ENCODE measurements around the gene ATP6AP2. TPM values are rescaled to one million over a fixed set of nuclear protein-coding genes. Genes with fewer than 3 reads are reported as not detected.

The ATP6AP2 gene, protein sequence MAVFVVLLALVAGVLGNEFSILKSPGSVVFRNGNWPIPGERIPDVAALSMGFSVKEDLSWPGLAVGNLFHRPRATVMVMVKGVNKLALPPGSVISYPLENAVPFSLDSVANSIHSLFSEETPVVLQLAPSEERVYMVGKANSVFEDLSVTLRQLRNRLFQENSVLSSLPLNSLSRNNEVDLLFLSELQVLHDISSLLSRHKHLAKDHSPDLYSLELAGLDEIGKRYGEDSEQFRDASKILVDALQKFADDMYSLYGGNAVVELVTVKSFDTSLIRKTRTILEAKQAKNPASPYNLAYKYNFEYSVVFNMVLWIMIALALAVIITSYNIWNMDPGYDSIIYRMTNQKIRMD
- 85.6 TPM for total RNA-seq (ENCODE audit: unreplicated experiment)
- long read RNA-seq, transcript ATP6AP2-217 (9 exons, 2,337 nt), result major isoform, 104 of 117 reads
- long read RNA-seq, transcript ATP6AP2-224 (8 exons, 1,929 nt), result minor isoform, 5 of 117 reads
- long read RNA-seq, partial matches to known transcripts, result 3 of 117 reads
- long read RNA-seq, other reads (novel, unspliced or antisense), result 2 of 117 reads

DNA sequence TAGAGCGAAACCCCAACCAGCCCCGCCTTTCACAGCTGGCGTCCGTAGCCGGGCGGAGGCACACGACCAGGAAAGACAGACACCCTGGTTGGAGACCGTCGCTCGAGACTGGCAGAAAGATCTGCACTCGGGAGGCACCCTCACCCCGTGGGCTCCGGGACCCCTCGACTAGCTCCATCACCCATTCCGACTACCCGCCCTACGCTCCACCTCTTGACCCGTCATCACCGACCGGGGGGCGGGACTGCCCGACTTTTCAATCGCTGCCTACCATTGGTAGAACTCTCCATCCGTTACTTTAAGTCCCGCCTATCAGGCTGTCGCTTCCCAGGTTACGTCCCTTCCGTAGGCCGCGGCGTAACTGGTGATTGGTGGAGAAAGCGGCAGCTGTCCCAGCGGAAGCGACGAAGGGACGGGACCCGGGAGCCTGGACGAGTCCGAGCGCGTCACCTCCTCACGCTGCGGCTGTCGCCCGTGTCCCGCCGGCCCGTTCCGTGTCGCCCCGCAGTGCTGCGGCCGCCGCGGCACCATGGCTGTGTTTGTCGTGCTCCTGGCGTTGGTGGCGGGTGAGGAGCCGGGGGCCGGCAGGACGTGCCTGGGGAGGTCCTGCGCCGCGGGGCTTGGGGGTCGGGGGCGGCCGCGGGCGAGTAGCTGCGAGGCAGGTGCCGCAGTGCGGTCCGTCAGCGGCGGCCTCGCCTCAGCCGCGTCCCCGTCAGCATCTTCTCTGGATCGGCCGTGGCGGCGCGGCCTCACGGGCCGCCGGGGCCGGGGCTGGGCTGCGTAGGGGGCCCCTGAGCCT lies at the start of gene ATP6AP2:
TSS of gene ATP6AP2 (plus strand) at position 434 of the 799 bp plus-strand sequence. CDS start at position 530, 96 bp downstream.
- Mint-ChIP-seq H3K27ac (ENCODE audit: unreplicated experiment) (peak within 1 kb of the TSS; percentile 52), H3K36me3 (ENCODE audit: low read depth, unreplicated experiment) (no peaks in the 10 kb centered on the region), H3K4me1 (ENCODE audit: unreplicated experiment) (peaks cover 4% of the 10 kb centered on the region), H3K9me3 (ENCODE audit: unreplicated experiment) (no peaks in the 10 kb centered on the region), H3K4me3 (ENCODE audit: unreplicated experiment) (peak within 1 kb of the TSS; percentile 91), H3K27me3 (ENCODE audit: unreplicated experiment) (peaks cover 2% of the 10 kb centered on the region)
- DNase-seq (ENCODE audit: low spot score), result peak; percentile 77
- TF ChIP-seq, protein P1, sequence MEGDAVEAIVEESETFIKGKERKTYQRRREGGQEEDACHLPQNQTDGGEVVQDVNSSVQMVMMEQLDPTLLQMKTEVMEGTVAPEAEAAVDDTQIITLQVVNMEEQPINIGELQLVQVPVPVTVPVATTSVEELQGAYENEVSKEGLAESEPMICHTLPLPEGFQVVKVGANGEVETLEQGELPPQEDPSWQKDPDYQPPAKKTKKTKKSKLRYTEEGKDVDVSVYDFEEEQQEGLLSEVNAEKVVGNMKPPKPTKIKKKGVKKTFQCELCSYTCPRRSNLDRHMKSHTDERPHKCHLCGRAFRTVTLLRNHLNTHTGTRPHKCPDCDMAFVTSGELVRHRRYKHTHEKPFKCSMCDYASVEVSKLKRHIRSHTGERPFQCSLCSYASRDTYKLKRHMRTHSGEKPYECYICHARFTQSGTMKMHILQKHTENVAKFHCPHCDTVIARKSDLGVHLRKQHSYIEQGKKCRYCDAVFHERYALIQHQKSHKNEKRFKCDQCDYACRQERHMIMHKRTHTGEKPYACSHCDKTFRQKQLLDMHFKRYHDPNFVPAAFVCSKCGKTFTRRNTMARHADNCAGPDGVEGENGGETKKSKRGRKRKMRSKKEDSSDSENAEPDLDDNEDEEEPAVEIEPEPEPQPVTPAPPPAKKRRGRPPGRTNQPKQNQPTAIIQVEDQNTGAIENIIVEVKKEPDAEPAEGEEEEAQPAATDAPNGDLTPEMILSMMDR (IDR thresholded peaks at IDR 0.05; ENCODE audit: unreplicated experiment), result no peak

DNA sequence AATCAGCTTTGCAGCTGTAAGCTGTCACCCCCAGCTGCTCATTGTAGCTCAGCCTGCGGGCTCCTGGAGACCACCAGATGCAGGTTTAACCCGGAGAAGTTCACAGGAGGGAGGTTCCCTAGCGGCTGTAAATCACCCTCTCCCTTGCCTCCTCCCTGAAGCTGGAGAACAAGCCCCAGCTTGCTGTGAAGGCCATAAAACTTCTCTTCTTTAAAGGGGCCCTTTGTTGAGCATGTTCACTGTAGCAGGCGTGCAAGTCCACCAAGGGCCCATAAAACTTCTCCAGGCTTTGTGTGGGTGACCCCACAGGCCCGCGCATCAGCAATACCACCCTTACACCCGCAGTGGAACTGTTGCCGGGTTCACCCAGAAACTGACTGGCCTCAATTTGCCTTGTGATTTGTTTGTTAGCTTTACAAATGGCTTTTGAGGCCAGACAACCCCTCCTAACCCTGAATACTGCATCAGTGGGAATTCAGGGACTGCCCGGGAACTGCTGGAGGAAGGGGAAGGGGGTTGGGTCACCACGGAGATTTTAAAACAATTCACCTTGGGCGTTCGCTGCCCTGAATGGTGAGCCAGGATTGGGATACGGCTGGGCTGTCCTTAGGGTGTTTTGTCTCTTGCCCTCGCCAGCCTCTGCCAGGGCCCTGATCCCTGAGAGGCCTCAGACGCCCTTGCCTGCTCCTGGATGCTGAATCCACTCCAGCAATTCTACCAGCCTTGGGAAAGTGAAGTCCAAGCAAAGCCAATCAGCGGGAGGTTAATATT lies 49.5 kb upstream of the ATP6AP2 start:
- no peaks in the 10 kb centered on the region for H3K9me3 Mint-ChIP-seq (ENCODE audit: unreplicated experiment)
- H3K27me3 Mint-ChIP-seq (ENCODE audit: unreplicated experiment), result no peaks in the 10 kb centered on the region
- no peak for DNase-seq (ENCODE audit: low spot score)
- H3K36me3 Mint-ChIP-seq (ENCODE audit: low read depth, unreplicated experiment), result no peaks in the 10 kb centered on the region
- peaks cover 2% of the 10 kb centered on the region for H3K4me1 Mint-ChIP-seq (ENCODE audit: unreplicated experiment)
- no peak overlapping the region for H3K4me3 Mint-ChIP-seq (ENCODE audit: unreplicated experiment)
- TF ChIP-seq, protein P1 (IDR thresholded peaks at IDR 0.05; ENCODE audit: unreplicated experiment), result no peak
- no peak overlapping the region for H3K27ac Mint-ChIP-seq (ENCODE audit: unreplicated experiment)

DNA sequence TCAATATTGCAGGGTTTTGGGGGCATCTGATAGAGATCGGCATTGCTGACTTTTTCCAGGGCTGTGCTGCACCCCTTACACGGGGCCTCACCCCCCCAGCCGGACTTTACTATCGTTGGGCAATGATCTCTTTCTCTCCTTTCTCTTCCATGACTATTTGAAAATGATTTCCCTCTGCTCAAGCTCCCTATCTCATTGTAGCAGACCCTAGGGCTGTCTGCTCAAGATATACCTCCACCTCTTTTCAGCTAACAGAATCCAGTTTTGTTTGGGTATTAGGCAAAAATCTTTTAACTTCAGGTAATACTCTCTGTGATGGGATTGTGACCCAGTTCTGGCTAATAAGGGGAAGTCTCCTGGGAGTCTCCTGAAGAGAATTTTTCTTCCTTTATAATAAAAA lies 43.5 kb upstream of the ATP6AP2 start:
- Mint-ChIP-seq H3K4me3 (ENCODE audit: unreplicated experiment) (no peak overlapping the region), H3K9me3 (ENCODE audit: unreplicated experiment) (no peaks in the 10 kb centered on the region), H3K27ac (ENCODE audit: unreplicated experiment) (no peak overlapping the region), H3K27me3 (ENCODE audit: unreplicated experiment) (peaks cover 4% of the 10 kb centered on the region), H3K4me1 (ENCODE audit: unreplicated experiment) (peaks cover 11% of the 10 kb centered on the region), H3K36me3 (ENCODE audit: low read depth, unreplicated experiment) (no peaks in the 10 kb centered on the region)
- DNase-seq (ENCODE audit: low spot score), result no peak
- TF ChIP-seq, protein P1 (IDR thresholded peaks at IDR 0.05; ENCODE audit: unreplicated experiment), result no peak

DNA sequence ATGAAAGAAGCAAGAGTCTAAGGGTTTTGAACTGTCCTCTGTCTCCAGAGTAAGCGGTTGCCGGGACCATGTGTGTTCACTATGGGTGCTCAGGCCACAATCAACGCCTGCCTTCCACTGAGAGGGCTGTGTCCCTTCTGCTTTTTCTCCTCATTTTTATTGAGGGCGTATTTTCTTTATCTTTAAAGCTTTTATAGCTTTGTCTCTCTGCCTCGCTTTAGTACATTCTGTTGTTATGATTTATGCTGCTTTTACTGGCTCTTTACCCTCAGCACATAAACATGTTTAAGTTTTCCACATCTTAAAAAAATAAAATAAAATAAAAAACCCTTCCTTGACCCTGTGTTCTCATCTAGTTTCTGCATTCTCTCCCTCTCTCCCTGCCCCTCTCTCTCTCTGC lies 42.4 kb upstream of the ATP6AP2 start:
- DNase-seq (ENCODE audit: low spot score), result no peak
- TF ChIP-seq, protein P1 (IDR thresholded peaks at IDR 0.05; ENCODE audit: unreplicated experiment), result no peak
- peaks cover 11% of the 10 kb centered on the region for H3K4me1 Mint-ChIP-seq (ENCODE audit: unreplicated experiment)
- H3K4me3 Mint-ChIP-seq (ENCODE audit: unreplicated experiment), result no peak overlapping the region
- no peaks in the 10 kb centered on the region for H3K9me3 Mint-ChIP-seq (ENCODE audit: unreplicated experiment)
- peaks cover 4% of the 10 kb centered on the region for H3K27me3 Mint-ChIP-seq (ENCODE audit: unreplicated experiment)
- no peak overlapping the region for H3K27ac Mint-ChIP-seq (ENCODE audit: unreplicated experiment)
- no peaks in the 10 kb centered on the region for H3K36me3 Mint-ChIP-seq (ENCODE audit: low read depth, unreplicated experiment)

Measured in endothelial cell (in vitro differentiated cells).